Chondrocyte (in vitro differentiated cells): ENCODE results near the gene PPDPF. TPM values are rescaled to one million over a fixed set of nuclear protein-coding genes. Genes with fewer than 3 reads are reported as not detected.

Source experiments
- DNase-seq: peaks from one replicate; pipeline ENCODE4 v3.0.0; 2021; ENCODE audit warnings: mixed read lengths, low spot score
- H3K27ac Mint-ChIP-seq: one replicate; pipeline ENCODE4 v1.8.0; 2021; ENCODE audit warnings: mild to moderate bottlenecking, moderate library complexity, mixed read lengths; ENCODE audit not compliant: unreplicated experiment
- H3K27me3 Mint-ChIP-seq: 2 replicates; pipeline ENCODE4 v1.8.0; 2021; ENCODE audit warnings: low read depth, mixed read lengths
- H3K36me3 Mint-ChIP-seq: 2 replicates; pipeline ENCODE4 v1.8.0; 2021; ENCODE audit warnings: low read depth, mixed read lengths
- H3K4me1 Mint-ChIP-seq: 2 replicates; pipeline ENCODE4 v1.8.0; 2021; ENCODE audit warnings: low read depth, mild to moderate bottlenecking, mixed read lengths
- H3K4me3 Mint-ChIP-seq: one replicate; pipeline ENCODE4 v1.8.0; 2021; ENCODE audit warnings: mild to moderate bottlenecking, moderate library complexity, mixed read lengths; ENCODE audit not compliant: unreplicated experiment
- H3K9me3 Mint-ChIP-seq: 2 replicates; pipeline ENCODE4 v1.8.0; 2021; ENCODE audit warnings: low read depth, mixed read lengths
- total RNA-seq: library from RNA; stranded (reverse); gene quantifications from 3 replicates; pipeline ENCODE4 v1.2.1, GENCODE V29; 2021
- TF ChIP-seq, protein P1 (sequence below): fragments of 200-600 bp; sonication (generic); IDR thresholded peaks from 2 replicates; pipeline ENCODE4 v1.5.0; 2021; ENCODE audit warnings: antibody characterized with exemption, mild to moderate bottlenecking, moderate library complexity

PPDPF gene
- total RNA-seq, 1 donor from 2014 or later, result 261 TPM

DNA sequence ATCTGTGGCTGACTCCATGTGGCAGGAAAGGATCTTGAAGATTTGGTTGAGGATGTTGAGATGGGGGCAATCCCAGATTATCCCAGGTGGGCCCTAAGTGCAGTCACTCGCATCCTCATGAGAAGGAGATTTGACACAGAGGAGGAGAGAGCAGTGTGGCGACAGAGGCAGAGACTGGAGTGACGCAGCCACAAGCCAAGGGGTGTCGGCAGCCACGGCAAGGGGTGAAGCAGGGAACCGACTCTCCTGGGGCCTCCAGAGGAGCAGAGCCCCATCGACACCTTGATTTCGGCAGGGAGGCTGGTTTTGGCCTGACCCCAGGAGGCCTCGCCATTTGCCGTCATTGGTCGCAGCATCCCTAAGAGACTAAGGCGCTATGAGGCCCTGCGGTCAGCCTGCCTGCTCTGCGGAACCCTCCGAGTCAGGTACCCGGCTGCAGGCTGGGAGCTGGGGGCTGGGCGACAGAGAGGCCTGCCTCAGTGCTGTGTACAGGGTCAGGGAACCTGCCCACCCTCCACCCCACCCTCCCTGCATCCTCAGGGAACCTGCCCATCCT, 34.2 kb upstream of the PPDPF start:
- TF ChIP-seq, protein P1, sequence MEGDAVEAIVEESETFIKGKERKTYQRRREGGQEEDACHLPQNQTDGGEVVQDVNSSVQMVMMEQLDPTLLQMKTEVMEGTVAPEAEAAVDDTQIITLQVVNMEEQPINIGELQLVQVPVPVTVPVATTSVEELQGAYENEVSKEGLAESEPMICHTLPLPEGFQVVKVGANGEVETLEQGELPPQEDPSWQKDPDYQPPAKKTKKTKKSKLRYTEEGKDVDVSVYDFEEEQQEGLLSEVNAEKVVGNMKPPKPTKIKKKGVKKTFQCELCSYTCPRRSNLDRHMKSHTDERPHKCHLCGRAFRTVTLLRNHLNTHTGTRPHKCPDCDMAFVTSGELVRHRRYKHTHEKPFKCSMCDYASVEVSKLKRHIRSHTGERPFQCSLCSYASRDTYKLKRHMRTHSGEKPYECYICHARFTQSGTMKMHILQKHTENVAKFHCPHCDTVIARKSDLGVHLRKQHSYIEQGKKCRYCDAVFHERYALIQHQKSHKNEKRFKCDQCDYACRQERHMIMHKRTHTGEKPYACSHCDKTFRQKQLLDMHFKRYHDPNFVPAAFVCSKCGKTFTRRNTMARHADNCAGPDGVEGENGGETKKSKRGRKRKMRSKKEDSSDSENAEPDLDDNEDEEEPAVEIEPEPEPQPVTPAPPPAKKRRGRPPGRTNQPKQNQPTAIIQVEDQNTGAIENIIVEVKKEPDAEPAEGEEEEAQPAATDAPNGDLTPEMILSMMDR, result no peak
- no peak overlapping the region for H3K27ac Mint-ChIP-seq
- H3K4me3 Mint-ChIP-seq, result no peak overlapping the region
- H3K36me3 Mint-ChIP-seq, result no peaks in the 10 kb centered on the region
- peaks cover 3% of the 10 kb centered on the region for H3K9me3 Mint-ChIP-seq
- H3K4me1 Mint-ChIP-seq, result peaks cover 6% of the 10 kb centered on the region
- no peak for DNase-seq
- peaks cover 15% of the 10 kb centered on the region for H3K27me3 Mint-ChIP-seq

DNA sequence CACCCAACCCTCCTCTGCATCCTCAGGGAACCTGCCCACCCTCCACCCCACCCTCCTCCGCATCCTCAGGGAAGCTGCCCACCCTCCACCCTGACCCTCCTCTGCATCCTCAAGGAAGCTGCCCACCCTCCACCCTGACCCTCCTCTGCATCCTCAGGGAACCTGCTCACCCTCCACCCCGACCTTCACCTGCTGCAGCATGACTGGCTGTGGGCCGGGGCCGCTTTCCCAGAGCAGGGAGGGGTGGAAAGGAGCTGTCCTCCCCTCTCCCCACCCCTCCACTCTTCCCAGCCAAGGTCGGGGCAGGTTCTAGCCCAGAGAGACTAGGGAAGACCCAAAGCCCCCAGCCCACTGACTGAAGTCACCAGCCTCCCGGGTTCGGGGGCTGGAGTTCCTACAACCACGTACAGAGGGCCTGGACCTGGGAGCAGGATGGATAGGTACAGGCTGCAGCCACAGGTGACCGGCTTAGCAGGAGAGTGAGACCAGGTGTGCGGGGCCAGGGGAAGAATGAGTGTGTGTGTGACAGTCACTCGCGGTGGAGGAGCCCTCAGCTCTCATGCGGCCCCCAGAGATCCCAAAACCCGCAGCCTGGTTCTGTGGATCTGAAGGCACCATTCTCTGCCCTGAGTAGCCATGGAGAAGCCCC, 33.3 kb upstream of the PPDPF start:
- H3K9me3 Mint-ChIP-seq, result peaks cover 5% of the 10 kb centered on the region
- no peak overlapping the region for H3K4me3 Mint-ChIP-seq
- H3K36me3 Mint-ChIP-seq, result no peaks in the 10 kb centered on the region
- TF ChIP-seq, protein P1, result no peak
- peaks cover 13% of the 10 kb centered on the region for H3K27me3 Mint-ChIP-seq
- H3K4me1 Mint-ChIP-seq, result peaks cover 6% of the 10 kb centered on the region
- no peak overlapping the region for H3K27ac Mint-ChIP-seq
- DNase-seq, result no peak

DNA sequence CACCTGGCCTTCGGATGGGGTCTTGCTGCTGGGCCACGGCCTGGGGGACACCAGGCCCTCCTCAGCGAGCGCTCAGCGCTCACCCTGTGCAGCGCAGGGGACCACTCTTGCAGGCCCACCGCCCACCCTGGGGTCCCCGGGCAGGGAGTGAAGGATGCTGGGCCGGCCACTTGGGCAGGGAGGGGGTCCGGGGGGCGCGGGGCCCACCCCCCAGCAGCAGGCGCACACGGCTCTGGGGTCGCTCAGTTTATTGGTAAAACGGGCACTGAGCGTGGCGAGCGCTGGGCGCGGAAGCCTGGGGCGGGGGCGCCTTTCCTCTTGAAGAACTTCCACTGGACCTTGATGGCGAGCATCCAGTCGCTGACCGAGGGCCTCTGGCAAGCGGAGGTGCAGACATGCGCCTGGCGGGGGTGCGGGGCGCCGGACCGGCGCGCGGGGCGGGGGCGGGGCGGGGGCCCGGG, 32.8 kb upstream of the PPDPF start:
- no peak for DNase-seq
- no peak overlapping the region for H3K4me3 Mint-ChIP-seq
- H3K27me3 Mint-ChIP-seq, result peaks cover 12% of the 10 kb centered on the region
- TF ChIP-seq, protein P1, result no peak
- H3K9me3 Mint-ChIP-seq, result peaks cover 7% of the 10 kb centered on the region
- peaks cover 4% of the 10 kb centered on the region for H3K4me1 Mint-ChIP-seq
- H3K36me3 Mint-ChIP-seq, result no peaks in the 10 kb centered on the region
- H3K27ac Mint-ChIP-seq, result no peak overlapping the region

DNA sequence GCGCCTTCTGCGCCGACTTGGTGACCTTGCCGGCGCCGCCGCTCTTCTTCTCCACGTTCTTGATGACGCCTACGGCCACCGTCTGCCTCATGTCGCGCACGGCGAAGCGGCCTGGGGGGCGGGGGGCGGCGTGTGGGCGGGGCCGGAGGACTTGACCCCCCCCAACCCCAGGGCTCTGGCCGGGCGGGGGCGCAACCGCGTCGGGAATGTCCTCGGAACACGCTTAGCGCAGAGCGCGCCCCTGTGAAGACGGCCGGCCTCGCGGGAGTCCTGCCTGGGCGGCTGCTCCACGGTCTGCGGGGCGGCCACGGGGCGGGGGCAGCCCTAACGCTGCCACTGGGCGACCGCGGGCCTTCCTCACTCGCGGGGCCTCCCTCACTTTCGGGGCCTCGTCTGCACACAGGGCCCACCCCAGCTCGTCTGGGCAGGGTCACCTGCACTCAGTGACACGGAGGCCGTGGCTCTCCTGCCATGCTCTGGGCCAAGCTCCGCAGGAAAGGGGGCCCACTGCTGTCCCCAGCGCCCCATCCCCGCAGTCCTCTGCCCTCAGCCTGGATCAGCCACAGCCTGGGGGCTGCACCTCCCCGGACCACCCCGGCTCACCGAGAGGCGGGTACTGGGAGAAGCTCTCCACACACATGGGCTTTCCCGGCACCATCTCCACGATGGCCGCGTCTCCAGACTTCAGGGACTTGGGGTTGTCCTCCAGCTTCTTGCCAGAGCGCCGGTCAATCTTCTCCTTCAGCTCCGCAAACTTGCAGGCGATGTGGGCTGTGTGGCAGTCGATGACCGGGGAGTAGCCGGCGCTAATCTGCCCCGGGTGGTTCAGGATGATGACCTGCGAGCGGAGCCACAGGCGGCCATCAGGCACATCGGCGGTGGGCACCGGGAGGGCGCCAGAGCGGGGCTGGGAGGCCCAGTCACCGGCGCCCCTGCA, 32.0 kb upstream of the PPDPF start:
- no peak for DNase-seq
- Mint-ChIP-seq H3K9me3 (peaks cover 7% of the 10 kb centered on the region), H3K4me3 (no peak overlapping the region), H3K27ac (no peak overlapping the region), H3K4me1 (no peaks in the 10 kb centered on the region), H3K36me3 (no peaks in the 10 kb centered on the region), H3K27me3 (peaks cover 10% of the 10 kb centered on the region)
- TF ChIP-seq, protein P1, result no peak

DNA sequence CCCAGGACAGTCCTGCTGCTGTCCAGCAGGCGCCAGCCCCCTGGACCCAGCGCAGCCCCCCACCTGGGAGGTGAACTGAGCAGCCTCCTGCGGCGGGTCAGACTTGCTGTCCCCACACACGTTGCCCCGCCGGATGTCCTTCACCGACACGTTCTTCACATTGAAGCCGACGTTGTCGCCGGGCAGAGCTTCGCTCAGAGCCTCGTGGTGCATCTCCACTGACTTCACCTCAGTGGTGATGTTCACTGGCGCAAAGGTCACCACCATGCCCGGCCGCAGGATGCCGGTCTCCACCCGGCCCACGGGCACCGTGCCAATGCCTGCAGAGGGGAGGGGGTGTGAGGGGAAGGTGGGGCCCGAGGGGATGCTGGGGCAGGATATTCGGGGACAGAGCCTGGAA, 30.1 kb upstream of the PPDPF start:
- no peaks in the 10 kb centered on the region for H3K4me1 Mint-ChIP-seq
- no peak overlapping the region for H3K4me3 Mint-ChIP-seq

More for the DNA sequence above, 30.1 kb upstream of the PPDPF start:
- TF ChIP-seq, protein P1, result no peak
- DNase-seq, result no peak
- Mint-ChIP-seq H3K36me3 (no peaks in the 10 kb centered on the region), H3K27ac (no peak overlapping the region), H3K27me3 (peaks cover 6% of the 10 kb centered on the region), H3K9me3 (peaks cover 7% of the 10 kb centered on the region)
